ENCODE results near the gene TREML2. TPM values are rescaled to one million over a fixed set of nuclear protein-coding genes. Genes with fewer than 3 reads are reported as not detected.
"Not testable (repeated sequence)": the region's sequence is repeated elsewhere in the genome, so short reads cannot be mapped to it uniquely, and the experiment has no call there.

TREML2 gene
- polyA plus RNA-seq, 1 donor from 2014 or later = not detected

DNA sequence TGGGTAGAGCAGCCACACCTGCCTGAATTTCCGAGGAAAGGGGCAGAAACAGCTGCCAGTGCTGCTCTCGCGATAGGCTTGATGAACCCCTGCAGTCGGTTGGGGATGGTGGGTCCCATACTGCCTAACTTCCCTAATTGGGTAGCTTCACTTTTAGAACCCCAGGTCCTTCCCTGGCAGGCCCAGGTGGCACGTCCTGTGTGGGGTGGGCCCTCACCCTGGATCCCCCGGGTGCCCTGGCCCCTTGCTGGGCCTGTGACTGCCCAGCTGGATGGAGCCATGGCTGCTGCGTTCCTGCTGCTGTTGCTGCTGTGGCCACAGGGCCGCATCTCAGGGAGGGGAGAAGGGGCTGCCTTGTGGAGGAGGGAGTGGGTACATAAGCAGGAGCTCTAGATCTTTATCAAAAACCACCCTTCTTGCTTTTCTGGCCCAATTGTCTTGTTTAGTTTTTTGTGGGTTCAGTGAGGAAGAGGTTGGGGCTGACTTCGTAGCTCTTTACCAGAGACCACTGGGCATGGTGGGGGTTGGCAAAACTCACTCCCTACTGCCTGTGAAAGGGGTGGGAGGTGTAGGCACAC lies 46.4 kb upstream of the TREML2 start:
- Histone ChIP-seq H3K27me3 (ENCODE audit: insufficient read depth, low read depth, low read length) (no peaks in the 10 kb centered on the region), H3K4me3 (ENCODE audit: low read length) (no peak overlapping the region), H3K9me3 (ENCODE audit: low read length) (no peaks in the 10 kb centered on the region), H3K27ac (ENCODE audit: low read length) (no peak overlapping the region), H3K36me3 (ENCODE audit: insufficient read depth, low read length) (no peaks in the 10 kb centered on the region), H2AFZ (ENCODE audit: low read depth, low read length) (no peak overlapping the region), H3K79me2 (replicated peaks; ENCODE audit: insufficient read depth, low read length) (no peaks in the 10 kb centered on the region), H3K9ac (ENCODE audit: low read length) (no peak overlapping the region), H3K4me2 (ENCODE audit: low read length) (no peak overlapping the region), H3F3A (ENCODE audit: insufficient read depth, low read length, poor library complexity, severe bottlenecking) (no peaks in the 10 kb centered on the region), H3K9me2 (ENCODE audit: insufficient read depth, low read length) (no peaks in the 10 kb centered on the region), H4K20me1 (ENCODE audit: insufficient read depth) (no peaks in the 10 kb centered on the region)
- TF ChIP-seq EZH2 (IDR thresholded peaks at IDR 0.05; ENCODE audit: borderline replicate concordance, insufficient read depth, low read length, poor library complexity, severe bottlenecking) = no peak
- TF ChIP-seq, protein P1, sequence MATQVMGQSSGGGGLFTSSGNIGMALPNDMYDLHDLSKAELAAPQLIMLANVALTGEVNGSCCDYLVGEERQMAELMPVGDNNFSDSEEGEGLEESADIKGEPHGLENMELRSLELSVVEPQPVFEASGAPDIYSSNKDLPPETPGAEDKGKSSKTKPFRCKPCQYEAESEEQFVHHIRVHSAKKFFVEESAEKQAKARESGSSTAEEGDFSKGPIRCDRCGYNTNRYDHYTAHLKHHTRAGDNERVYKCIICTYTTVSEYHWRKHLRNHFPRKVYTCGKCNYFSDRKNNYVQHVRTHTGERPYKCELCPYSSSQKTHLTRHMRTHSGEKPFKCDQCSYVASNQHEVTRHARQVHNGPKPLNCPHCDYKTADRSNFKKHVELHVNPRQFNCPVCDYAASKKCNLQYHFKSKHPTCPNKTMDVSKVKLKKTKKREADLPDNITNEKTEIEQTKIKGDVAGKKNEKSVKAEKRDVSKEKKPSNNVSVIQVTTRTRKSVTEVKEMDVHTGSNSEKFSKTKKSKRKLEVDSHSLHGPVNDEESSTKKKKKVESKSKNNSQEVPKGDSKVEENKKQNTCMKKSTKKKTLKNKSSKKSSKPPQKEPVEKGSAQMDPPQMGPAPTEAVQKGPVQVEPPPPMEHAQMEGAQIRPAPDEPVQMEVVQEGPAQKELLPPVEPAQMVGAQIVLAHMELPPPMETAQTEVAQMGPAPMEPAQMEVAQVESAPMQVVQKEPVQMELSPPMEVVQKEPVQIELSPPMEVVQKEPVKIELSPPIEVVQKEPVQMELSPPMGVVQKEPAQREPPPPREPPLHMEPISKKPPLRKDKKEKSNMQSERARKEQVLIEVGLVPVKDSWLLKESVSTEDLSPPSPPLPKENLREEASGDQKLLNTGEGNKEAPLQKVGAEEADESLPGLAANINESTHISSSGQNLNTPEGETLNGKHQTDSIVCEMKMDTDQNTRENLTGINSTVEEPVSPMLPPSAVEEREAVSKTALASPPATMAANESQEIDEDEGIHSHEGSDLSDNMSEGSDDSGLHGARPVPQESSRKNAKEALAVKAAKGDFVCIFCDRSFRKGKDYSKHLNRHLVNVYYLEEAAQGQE (IDR thresholded peaks at IDR 0.05; ENCODE audit: borderline replicate concordance) = no peak
- no peak for TF ChIP-seq MXI1 (conservative IDR thresholded peaks at IDR 0.05; ENCODE audit: poor library complexity, severe bottlenecking)
- TF ChIP-seq POLR2AphosphoS5 (IDR thresholded peaks at IDR 0.05) = no peak
- TF ChIP-seq, protein P2, sequence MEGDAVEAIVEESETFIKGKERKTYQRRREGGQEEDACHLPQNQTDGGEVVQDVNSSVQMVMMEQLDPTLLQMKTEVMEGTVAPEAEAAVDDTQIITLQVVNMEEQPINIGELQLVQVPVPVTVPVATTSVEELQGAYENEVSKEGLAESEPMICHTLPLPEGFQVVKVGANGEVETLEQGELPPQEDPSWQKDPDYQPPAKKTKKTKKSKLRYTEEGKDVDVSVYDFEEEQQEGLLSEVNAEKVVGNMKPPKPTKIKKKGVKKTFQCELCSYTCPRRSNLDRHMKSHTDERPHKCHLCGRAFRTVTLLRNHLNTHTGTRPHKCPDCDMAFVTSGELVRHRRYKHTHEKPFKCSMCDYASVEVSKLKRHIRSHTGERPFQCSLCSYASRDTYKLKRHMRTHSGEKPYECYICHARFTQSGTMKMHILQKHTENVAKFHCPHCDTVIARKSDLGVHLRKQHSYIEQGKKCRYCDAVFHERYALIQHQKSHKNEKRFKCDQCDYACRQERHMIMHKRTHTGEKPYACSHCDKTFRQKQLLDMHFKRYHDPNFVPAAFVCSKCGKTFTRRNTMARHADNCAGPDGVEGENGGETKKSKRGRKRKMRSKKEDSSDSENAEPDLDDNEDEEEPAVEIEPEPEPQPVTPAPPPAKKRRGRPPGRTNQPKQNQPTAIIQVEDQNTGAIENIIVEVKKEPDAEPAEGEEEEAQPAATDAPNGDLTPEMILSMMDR (IDR thresholded peaks at IDR 0.05; ENCODE audit: poor library complexity, severe bottlenecking) = no peak
- no peak for TF ChIP-seq RAD21 (conservative IDR thresholded peaks at IDR 0.05)
- TF ChIP-seq SMC3 (conservative IDR thresholded peaks at IDR 0.05; ENCODE audit: poor library complexity) = no peak
- no peak for TF ChIP-seq EP300 (conservative IDR thresholded peaks at IDR 0.05; ENCODE audit: poor library complexity, severe bottlenecking)
- no peak for TF ChIP-seq TAF1 (IDR thresholded peaks at IDR 0.05; ENCODE audit: low read depth)

DNA sequence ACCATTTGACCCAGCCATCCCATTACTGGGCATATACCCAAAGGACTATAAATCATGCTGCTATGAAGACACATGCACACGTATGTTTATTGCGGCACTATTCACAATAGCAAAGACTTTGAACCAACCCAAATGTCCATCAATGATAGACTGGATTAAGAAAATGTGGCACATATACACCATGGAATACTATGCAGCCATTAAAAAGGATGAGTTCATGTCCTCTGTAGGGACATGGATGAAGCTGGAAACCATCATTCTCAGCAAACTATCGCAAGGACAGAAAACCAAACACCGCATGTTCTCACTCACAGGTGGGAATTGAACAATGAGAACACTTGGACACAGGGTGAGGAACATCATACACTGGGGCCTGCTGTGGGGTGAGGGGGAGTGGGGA lies 45.6 kb upstream of the TREML2 start:
- not testable (repeated sequence) for H3K4me3 ChIP-seq (ENCODE audit: low read length); H3K79me2 ChIP-seq (replicated peaks; ENCODE audit: insufficient read depth, low read length); H3K4me2 ChIP-seq (ENCODE audit: low read length); H3K9ac ChIP-seq (ENCODE audit: low read length); H3K9me3 ChIP-seq (ENCODE audit: low read length); H3K9me2 ChIP-seq (ENCODE audit: insufficient read depth, low read length); H3K27me3 ChIP-seq (ENCODE audit: insufficient read depth, low read depth, low read length); H3F3A ChIP-seq (ENCODE audit: insufficient read depth, low read length, poor library complexity, severe bottlenecking); H2AFZ ChIP-seq (ENCODE audit: low read depth, low read length); H4K20me1 ChIP-seq (ENCODE audit: insufficient read depth); H3K36me3 ChIP-seq (ENCODE audit: insufficient read depth, low read length); H3K27ac ChIP-seq (ENCODE audit: low read length)
